ENCODE data around the gene KLF16.

DNA sequence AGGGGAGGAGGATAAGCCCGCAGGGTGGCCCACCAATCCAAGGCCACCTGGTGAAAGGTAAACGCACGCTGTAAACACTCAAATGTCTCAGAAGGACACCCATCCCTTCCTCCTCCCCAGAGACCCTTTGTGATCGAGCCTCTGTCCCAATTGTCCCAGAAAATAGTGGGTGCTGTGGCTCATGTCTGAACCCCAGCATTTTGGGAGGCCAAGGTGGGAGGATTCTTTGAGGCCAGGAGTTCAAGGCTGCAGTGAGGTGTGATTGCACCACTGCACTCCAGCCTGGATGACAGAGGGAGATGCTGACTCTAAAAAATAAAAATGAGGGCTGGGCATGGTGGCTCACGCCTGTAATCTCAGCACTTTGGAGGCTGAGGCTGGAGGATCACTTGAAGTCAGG, 25.0 kb upstream of the KLF16 start:
- TF ChIP-seq, protein P1, sequence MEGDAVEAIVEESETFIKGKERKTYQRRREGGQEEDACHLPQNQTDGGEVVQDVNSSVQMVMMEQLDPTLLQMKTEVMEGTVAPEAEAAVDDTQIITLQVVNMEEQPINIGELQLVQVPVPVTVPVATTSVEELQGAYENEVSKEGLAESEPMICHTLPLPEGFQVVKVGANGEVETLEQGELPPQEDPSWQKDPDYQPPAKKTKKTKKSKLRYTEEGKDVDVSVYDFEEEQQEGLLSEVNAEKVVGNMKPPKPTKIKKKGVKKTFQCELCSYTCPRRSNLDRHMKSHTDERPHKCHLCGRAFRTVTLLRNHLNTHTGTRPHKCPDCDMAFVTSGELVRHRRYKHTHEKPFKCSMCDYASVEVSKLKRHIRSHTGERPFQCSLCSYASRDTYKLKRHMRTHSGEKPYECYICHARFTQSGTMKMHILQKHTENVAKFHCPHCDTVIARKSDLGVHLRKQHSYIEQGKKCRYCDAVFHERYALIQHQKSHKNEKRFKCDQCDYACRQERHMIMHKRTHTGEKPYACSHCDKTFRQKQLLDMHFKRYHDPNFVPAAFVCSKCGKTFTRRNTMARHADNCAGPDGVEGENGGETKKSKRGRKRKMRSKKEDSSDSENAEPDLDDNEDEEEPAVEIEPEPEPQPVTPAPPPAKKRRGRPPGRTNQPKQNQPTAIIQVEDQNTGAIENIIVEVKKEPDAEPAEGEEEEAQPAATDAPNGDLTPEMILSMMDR (IDR thresholded peaks at IDR 0.05 in 2 of 3, conservative IDR thresholded peaks at IDR 0.05 in 1 of 3; ENCODE audit: control insufficient read depth in 2 of 3, extremely low read depth in 1 of 3, insufficient read depth in 1 of 3, low read depth in 3 of 3, low read length in 3 of 3): no peak
- TF ChIP-seq JUND (IDR thresholded peaks at IDR 0.05; ENCODE audit: low read depth, low read length) (no peak), YY1 (IDR thresholded peaks at IDR 0.05; ENCODE audit: low read depth, low read length) (no peak), MTA2 (IDR thresholded peaks at IDR 0.05; ENCODE audit: low read depth) (no peak), POLR2A (IDR thresholded peaks at IDR 0.05; ENCODE audit: low read depth, low read length) (no peak), EZH2 (IDR thresholded peaks at IDR 0.05; ENCODE audit: borderline replicate concordance, control insufficient read depth, low read depth, low read length) (no peak), SP1 (IDR thresholded peaks at IDR 0.05; ENCODE audit: low read depth, low read length) (no peak), SMC3 (IDR thresholded peaks at IDR 0.05; ENCODE audit: borderline replicate concordance, low read length) (no peak), FOXK2 (IDR thresholded peaks at IDR 0.05) (no peak), POLR2AphosphoS5 (IDR thresholded peaks at IDR 0.05; ENCODE audit: low read length) (no peak), CBX3 (IDR thresholded peaks at IDR 0.05; ENCODE audit: borderline replicate concordance, low read depth) (no peak)
- TF ChIP-seq, protein P2, sequence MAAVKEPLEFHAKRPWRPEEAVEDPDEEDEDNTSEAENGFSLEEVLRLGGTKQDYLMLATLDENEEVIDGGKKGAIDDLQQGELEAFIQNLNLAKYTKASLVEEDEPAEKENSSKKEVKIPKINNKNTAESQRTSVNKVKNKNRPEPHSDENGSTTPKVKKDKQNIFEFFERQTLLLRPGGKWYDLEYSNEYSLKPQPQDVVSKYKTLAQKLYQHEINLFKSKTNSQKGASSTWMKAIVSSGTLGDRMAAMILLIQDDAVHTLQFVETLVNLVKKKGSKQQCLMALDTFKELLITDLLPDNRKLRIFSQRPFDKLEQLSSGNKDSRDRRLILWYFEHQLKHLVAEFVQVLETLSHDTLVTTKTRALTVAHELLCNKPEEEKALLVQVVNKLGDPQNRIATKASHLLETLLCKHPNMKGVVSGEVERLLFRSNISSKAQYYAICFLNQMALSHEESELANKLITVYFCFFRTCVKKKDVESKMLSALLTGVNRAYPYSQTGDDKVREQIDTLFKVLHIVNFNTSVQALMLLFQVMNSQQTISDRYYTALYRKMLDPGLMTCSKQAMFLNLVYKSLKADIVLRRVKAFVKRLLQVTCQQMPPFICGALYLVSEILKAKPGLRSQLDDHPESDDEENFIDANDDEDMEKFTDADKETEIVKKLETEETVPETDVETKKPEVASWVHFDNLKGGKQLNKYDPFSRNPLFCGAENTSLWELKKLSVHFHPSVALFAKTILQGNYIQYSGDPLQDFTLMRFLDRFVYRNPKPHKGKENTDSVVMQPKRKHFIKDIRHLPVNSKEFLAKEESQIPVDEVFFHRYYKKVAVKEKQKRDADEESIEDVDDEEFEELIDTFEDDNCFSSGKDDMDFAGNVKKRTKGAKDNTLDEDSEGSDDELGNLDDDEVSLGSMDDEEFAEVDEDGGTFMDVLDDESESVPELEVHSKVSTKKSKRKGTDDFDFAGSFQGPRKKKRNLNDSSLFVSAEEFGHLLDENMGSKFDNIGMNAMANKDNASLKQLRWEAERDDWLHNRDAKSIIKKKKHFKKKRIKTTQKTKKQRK (IDR thresholded peaks at IDR 0.05; ENCODE audit: low read depth, low read length): no peak
- TF ChIP-seq, protein P3, sequence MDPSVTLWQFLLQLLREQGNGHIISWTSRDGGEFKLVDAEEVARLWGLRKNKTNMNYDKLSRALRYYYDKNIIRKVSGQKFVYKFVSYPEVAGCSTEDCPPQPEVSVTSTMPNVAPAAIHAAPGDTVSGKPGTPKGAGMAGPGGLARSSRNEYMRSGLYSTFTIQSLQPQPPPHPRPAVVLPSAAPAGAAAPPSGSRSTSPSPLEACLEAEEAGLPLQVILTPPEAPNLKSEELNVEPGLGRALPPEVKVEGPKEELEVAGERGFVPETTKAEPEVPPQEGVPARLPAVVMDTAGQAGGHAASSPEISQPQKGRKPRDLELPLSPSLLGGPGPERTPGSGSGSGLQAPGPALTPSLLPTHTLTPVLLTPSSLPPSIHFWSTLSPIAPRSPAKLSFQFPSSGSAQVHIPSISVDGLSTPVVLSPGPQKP (IDR thresholded peaks at IDR 0.05; ENCODE audit: low read depth, low read length): no peak
- TF ChIP-seq, protein P4, sequence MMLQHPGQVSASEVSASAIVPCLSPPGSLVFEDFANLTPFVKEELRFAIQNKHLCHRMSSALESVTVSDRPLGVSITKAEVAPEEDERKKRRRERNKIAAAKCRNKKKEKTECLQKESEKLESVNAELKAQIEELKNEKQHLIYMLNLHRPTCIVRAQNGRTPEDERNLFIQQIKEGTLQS (IDR thresholded peaks at IDR 0.05; ENCODE audit: borderline replicate concordance, extremely low read depth, low read depth, low read length): no peak
